PC-9 (cell line): ENCODE data around the gene SYTL5.

ENCODE experiments used
- EZH2 ChIP-seq: fragments of 200-600 bp; sonication (generic); IDR thresholded peaks from 2 replicates; pipeline ENCODE4 v1.8.0; 2017; ENCODE audit warnings: antibody characterized with exemption, low read depth
- TF ChIP-seq, protein P1 (sequence below): fragments of 200-600 bp; sonication (generic); conservative IDR thresholded peaks from 2 replicates; pipeline ENCODE4 v1.6.1; 2017; ENCODE audit warnings: mixed run types, antibody characterized with exemption, mild to moderate bottlenecking, moderate library complexity

- TF ChIP-seq, protein P1, sequence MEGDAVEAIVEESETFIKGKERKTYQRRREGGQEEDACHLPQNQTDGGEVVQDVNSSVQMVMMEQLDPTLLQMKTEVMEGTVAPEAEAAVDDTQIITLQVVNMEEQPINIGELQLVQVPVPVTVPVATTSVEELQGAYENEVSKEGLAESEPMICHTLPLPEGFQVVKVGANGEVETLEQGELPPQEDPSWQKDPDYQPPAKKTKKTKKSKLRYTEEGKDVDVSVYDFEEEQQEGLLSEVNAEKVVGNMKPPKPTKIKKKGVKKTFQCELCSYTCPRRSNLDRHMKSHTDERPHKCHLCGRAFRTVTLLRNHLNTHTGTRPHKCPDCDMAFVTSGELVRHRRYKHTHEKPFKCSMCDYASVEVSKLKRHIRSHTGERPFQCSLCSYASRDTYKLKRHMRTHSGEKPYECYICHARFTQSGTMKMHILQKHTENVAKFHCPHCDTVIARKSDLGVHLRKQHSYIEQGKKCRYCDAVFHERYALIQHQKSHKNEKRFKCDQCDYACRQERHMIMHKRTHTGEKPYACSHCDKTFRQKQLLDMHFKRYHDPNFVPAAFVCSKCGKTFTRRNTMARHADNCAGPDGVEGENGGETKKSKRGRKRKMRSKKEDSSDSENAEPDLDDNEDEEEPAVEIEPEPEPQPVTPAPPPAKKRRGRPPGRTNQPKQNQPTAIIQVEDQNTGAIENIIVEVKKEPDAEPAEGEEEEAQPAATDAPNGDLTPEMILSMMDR = no peak
- TF ChIP-seq EZH2 = no peak
Observed at GRCh38 chrX:38095971-38096529, 89.7 kb downstream of the SYTL5 start.
